Measurements from ENCODE around the gene SLC4A9.

The SLC4A9 gene

DNA sequence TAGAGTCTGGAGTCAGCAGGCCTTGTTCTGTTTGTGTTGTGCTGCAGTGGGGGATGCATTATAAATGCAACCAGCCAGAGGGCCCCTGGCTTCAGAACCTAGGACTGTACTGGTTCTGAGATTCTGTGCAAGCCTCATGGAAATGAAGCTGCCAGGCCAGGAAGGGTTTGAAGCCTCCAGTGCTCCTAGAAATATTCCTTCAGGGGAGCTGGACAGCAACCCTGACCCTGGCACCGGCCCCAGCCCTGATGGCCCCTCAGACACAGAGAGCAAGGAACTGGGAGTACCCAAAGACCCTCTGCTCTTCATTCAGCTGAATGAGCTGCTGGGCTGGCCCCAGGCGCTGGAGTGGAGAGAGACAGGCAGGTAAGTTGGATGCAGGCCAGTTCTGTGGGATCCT, at the start of gene SLC4A9:
SLC4A9 (plus strand) TSS at position 94 of the 400 bp plus-strand sequence; CDS start at position 137, 43 bp downstream.
- no peak for DNase-seq (ENCODE audit: low read depth)

GRCh38 chr5:140310434-140310833, 49.6 kb upstream of the SLC4A9 start:
- no peak for DNase-seq (ENCODE audit: low read depth)

DNA sequence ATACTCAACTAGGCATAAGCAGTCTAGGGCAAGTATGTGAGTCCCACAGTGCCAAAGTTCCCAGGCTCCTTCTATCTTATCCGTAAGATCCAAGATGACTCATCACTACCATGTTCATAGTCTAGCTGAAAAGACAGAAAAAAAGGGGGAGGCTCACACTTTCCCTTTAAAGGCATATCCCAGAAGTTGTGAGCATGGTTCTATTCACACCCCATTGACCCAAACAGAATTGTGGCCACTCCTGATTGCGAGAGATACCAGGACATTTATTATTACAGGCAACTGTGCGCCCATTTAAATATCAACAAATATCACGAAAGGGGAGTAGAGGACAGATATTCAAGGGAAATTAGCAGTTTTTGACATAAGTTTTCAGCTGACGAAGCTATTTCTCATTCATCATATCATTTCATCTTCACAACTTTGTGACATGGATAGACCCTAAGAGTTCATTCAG, 49.0 kb upstream of the SLC4A9 start:
- DNase-seq (ENCODE audit: low read depth), result peak; percentile 84

DNA sequence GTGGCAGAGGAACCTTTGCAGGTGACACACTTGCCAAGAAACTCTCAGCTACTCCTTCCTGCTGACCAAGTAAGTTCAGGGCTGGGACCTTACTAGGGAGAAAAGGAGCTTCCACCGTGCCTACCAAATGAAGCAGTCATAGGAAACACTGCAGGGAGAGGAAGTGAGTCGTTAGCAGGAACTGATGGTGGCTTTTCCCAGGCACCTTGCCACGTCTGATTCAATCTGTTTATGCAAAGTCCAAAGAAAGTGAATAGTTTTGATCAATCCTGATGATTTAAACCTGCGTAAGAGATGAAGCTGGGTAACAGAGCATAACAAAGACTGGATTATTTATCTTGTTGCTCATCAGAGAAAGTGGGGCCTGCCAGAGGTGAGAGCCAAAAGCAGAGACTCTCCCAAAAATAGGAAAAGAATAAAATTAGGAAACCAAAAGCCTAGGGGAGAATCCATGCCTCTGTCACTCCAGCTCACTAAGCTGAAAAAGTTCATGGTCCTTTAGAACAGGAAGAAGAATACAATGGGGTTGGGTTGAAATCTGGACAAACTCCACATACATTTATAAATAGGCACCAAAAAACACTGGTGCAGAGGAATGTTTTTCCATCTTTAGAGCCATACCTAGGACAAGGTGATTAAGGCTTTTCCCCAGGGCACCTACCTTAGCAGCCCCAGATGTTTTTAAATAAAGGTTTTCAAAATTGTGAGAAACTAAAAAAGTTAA, 47.8 kb upstream of the SLC4A9 start:
- DNase-seq (ENCODE audit: low read depth), result peak; percentile 96

DNA sequence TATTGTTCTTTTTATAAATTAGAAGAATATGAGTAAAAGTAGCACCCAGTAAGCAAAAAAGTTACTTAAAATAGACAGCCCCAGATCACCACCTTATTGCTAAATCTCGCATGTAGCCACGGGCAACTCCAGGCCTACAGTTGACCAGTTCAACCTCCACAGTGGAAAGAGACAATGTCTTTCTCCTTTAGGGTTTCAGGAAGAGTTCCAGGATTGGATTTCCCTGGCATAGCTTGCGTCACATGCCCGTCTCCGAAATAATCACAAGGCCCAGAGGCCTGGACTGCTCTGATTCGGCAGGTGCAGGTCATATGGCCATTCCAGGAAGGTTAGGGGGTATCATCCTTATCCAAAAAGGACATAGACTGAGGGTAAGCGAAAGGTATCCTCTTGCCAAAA, 47.2 kb upstream of the SLC4A9 start:
- no peak for DNase-seq (ENCODE audit: low read depth)

- no peak for DNase-seq (ENCODE audit: low read depth)
Observed at GRCh38 chr5:140317859-140318258, 42.1 kb upstream of the SLC4A9 start.

DNA sequence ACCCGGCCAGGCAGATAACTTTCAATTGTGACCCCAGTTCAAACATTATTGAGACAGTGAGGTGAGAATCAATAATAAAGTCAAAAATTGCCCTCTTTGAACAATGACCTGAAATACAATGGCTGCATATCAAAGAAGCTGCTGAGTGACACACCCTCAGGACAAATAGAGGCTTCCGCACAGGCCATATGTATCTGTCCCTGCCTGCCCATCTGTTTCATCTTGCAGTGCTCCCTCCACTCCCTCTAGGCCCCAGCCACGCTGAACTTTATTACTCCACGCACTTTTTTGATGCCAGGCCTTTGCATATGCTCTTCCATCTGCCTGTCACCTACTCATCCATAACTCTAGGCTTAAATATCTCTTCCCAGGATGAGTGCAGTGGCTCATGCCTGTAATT, 41.2 kb upstream of the SLC4A9 start:
- DNase-seq (ENCODE audit: low read depth), result no peak

GRCh38 chr5:140319833-140320232, 40.2 kb upstream of the SLC4A9 start:
- DNase-seq (ENCODE audit: low read depth), result no peak

- DNase-seq (ENCODE audit: low read depth), result no peak
Observed at GRCh38 chr5:140321796-140322195, 38.2 kb upstream of the SLC4A9 start.

- DNase-seq (ENCODE audit: low read depth), result peak; percentile 91
Observed at GRCh38 chr5:140322751-140323731, 37.0 kb upstream of the SLC4A9 start.

DNA sequence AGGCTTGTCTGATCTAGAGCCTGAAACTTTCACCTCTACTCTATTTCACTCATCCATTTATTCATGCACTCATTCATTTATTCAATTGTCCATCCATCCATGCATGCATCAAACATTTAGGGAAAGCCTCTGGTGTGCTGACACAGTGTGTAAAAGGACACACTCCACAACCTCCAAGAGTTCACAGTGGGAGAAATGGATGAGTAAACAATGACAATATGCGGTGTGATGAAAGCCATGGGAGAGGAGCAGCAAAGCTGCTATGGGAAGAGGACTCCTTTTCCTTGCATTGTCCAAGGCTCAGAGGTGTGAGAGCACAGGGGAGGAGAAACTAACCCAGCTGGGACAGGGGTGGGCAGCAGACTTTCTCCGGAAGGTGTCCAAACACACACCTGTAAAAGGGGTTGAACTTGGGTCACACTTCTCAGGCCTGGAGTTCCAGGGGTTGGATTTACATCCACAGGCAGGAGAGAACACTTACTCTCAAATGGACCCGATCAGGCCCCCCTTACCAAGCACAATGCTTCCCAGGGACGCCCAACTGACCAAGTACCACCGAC, 35.9 kb upstream of the SLC4A9 start:
- DNase-seq (ENCODE audit: low read depth), result no peak

- peak; percentile 63 for DNase-seq (ENCODE audit: low read depth)
Observed at GRCh38 chr5:140324617-140325241, 35.3 kb upstream of the SLC4A9 start.

GRCh38 chr5:140325486-140325885, 34.5 kb upstream of the SLC4A9 start:
- no peak for DNase-seq (ENCODE audit: low read depth)

GRCh38 chr5:140327589-140327988, 32.4 kb upstream of the SLC4A9 start:
- DNase-seq (ENCODE audit: low read depth), result no peak

DNA sequence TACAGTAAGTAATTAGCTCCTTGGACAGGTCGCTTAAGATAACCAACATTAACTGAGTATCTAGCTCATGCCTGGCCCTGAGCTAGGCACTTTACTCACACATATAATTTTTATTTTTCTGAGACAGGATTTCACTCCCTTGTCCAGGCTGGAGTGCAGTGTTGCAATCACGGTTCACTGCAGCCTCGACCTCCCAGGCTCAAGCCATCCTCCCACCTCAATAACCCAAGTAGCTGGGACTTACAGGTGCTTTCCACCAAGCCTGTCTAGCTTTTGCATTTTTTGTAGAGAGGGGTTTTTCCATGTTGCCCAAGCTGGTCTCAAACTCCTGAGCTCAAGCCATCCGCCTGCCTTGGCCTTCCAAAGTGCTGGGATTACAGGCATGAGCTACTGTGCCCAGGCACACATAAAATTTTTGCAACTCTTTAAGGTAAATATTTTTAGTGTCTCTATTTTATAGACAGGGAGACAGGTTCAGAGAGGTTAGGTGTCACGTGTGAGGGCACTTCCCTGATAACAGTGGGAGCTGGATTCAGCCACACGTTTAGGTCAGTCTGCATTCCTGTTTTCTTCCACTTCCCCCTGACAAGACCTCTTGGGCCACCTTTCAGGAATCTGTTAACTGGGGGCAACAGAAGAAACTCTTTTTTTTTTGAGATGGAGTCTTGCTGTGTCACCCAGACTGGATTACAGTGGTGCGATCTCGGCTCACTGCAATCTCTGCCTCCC, 31.8 kb upstream of the SLC4A9 start:
- no peak for DNase-seq (ENCODE audit: low read depth)

DNA sequence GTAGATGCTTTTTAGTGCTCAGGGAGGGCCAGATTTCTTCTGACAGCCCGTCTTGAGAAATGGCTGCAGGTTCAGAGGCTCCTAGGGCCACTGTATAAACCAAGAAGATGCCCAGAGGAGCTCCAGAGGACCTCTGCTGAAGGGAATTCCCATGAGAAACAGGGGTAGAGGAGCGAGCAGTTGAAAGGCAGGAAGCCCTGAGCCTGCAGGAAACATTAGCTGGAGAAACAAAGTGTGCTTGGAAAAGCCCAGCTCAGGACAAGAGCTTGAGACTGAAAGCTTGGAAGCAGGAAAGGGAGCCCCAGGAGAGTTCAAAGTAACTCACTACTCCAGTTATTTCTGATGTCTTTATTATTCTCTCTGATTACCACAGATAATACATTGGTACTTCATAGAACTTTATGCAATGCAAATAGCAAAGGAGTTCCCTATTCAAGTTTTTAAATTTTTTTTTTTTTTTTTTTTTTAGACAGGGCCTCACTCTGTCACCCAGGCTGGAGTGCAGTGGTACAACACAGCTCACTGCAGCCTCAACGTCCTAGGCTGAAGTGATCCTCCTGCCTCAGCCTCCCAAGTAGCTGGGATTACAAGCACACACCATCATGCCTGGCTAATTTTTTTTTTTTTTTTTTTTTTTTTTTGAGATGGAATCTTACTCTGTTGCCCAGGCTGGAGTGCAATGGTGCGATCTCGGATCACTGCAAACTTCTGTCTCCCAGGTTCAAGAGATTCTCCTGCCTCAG, 30.1 kb upstream of the SLC4A9 start:
- no peak for DNase-seq (ENCODE audit: low read depth)

DNA sequence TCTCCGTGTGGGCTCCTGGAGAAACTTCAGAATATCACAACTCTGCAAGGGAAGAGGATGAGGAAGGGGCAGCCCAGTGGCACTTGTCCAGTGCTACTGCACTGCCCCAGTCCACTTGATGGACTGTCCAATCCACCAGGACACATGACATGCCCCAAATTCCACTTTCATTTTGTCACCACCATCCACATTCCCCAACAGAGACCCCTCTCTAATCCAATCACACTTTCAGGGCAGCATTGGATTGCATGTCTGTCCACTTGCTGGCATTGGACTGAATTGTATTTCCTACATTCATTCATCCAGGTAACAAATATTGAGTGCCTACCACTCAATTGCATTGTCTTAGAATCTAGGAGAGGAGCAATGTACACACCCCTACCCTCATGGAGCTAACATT, 28.4 kb upstream of the SLC4A9 start:
- no peak for DNase-seq (ENCODE audit: low read depth)

GRCh38 chr5:140336388-140336787, 23.6 kb upstream of the SLC4A9 start:
- DNase-seq (ENCODE audit: low read depth), result no peak

- DNase-seq (ENCODE audit: low read depth), result no peak
Observed at GRCh38 chr5:140337880-140338279, 22.1 kb upstream of the SLC4A9 start.

- no peak for DNase-seq (ENCODE audit: low read depth)
Observed at GRCh38 chr5:140338336-140338735, 21.7 kb upstream of the SLC4A9 start.

DNA sequence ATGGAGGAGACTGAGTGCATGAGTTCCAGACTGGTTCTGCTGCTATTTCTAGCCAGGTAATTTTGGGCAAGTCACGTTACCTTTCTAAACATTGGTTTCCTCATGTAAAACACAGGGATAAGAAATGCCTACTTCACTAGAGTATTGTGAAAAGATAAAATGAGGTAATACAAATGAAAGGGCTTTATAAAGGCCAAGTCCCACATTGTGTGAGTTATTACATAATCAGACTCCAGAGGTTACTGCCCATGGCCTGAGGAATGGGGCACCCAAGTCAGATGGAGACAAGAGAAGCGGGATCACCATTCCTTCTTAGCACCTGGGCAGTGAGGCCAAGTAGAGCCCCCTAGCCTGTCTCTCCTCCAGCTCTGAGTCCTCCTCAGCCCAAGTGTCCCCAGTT, 21.1 kb upstream of the SLC4A9 start:
- DNase-seq (ENCODE audit: low read depth), result no peak
